Lung (tissue), 16 donors: Measurements from ENCODE around the gene C12orf42. TPM values are rescaled to one million over a fixed set of nuclear protein-coding genes. Genes with fewer than 3 reads are reported as not detected.
A peak's percentile ranks its signal among the peaks of the same experiment; 100 is the strongest.

Experiments used
- ATAC-seq: fragments of 200-7000 bp; cut with Tn5 transposase; one replicate; pipeline ENCODE4 v1.9.1; 2020; ENCODE audit warnings: moderate number of reproducible peaks; ENCODE audit not compliant: insufficient read depth, low FRiP score
- DNase-seq, 3 donors: peaks; one replicate each; pipeline ENCODE4 v3.0.0-alpha.2; 2013 to 2017
- H3K27ac ChIP-seq, 2 donors: one replicate each; pipeline ENCODE4 v1.5.1; 2013; ENCODE audit warnings: mild to moderate bottlenecking in 2 of 2, moderate library complexity in 2 of 2, control low read depth in 1 of 2, inconsistent platforms in 1 of 2, low read depth in 1 of 2, low read length in 1 of 2
- H3K27me3 ChIP-seq, 3 donors: one replicate each; pipeline ENCODE4 v1.5.1; 2013; ENCODE audit warnings: low read length in 2 of 3; ENCODE audit not compliant: control insufficient read depth in 3 of 3, insufficient read depth in 3 of 3
- H3K36me3 ChIP-seq, 4 donors: one replicate each; pipeline ENCODE4 v1.5.1; 2013; ENCODE audit warnings: low read length in 4 of 4, mild to moderate bottlenecking in 1 of 4, moderate library complexity in 1 of 4; ENCODE audit not compliant: control insufficient read depth in 4 of 4, insufficient read depth in 4 of 4
- H3K4me1 ChIP-seq, 5 donors: one replicate each; pipeline ENCODE4 v1.5.1; 2013; ENCODE audit warnings: low read length in 5 of 5, mild to moderate bottlenecking in 2 of 5, moderate library complexity in 1 of 5; ENCODE audit not compliant: control insufficient read depth in 5 of 5, insufficient read depth in 5 of 5
- H3K4me3 ChIP-seq: one replicate; pipeline ENCODE4 v1.5.1; 2013; ENCODE audit warnings: mild to moderate bottlenecking, control low read depth, moderate library complexity
- H3K9ac ChIP-seq, 2 donors: one replicate each; pipeline ENCODE4 v1.5.1; 2013; ENCODE audit warnings: low read length in 2 of 2, control low read depth in 1 of 2; ENCODE audit not compliant: insufficient read depth in 1 of 2
- H3K9me3 ChIP-seq, 4 donors: one replicate each; pipeline ENCODE4 v1.5.1; 2013; ENCODE audit warnings: low read length in 3 of 4, mild to moderate bottlenecking in 1 of 4, moderate library complexity in 1 of 4; ENCODE audit not compliant: control insufficient read depth in 4 of 4, insufficient read depth in 3 of 4
- WGBS, 2 donors: extraction: QIAGEN DNeasy Blood & Tissue Kit; methylation state at CpG; one replicate each; pipeline ENCODE4 v1.1.7; 2013; 5-methylcytosine and 5-hydroxymethylcytosine counted together
- long read RNA-seq, 5 donors: transcript quantifications; one replicate each; lab custom pipeline, GENCODE V29; 2026
- polyA plus RNA-seq, 2 donors: library from polyadenylated mRNA; stranded (reverse); fragments of 200-250 nt; gene quantifications; one replicate each; pipeline ENCODE4 v1.2.1, GENCODE V29; 2013
- total RNA-seq, 2 donors: library from RNA; depleted of rRNA in 1 of 2; stranded (reverse); fragments of >200 nt in 1 of 2; gene quantifications; one replicate each; pipeline ENCODE4 v1.2.1, GENCODE V29; 2014 to 2021
- TF ChIP-seq, protein P1 (sequence below): IDR thresholded peaks from 2 replicates; pipeline ENCODE4 v1.5.1; 2012; ENCODE audit warnings: mild to moderate bottlenecking; ENCODE audit errors: control extremely low read depth, extremely low read depth
- donor health status: control.
- donor health status: control.
- donor health status: Bipolar disorder and iron deficiency.
- donor health status: healthy.
- donor health status: DM: yes; HTN: yes; CAD: no.

C12orf42 gene
- total RNA-seq, result not detected
- under 1 TPM in 1 of 2 donors, not detected in 1; 0.03 TPM for polyA plus RNA-seq
- long read RNA-seq, donor 1, result 0 reads
- long read RNA-seq, donor 2, result 0 reads
- long read RNA-seq, donor 3, result 0 reads
- long read RNA-seq, donor 4, result 0 reads
- long read RNA-seq, donor 5, result 0 reads

DNA sequence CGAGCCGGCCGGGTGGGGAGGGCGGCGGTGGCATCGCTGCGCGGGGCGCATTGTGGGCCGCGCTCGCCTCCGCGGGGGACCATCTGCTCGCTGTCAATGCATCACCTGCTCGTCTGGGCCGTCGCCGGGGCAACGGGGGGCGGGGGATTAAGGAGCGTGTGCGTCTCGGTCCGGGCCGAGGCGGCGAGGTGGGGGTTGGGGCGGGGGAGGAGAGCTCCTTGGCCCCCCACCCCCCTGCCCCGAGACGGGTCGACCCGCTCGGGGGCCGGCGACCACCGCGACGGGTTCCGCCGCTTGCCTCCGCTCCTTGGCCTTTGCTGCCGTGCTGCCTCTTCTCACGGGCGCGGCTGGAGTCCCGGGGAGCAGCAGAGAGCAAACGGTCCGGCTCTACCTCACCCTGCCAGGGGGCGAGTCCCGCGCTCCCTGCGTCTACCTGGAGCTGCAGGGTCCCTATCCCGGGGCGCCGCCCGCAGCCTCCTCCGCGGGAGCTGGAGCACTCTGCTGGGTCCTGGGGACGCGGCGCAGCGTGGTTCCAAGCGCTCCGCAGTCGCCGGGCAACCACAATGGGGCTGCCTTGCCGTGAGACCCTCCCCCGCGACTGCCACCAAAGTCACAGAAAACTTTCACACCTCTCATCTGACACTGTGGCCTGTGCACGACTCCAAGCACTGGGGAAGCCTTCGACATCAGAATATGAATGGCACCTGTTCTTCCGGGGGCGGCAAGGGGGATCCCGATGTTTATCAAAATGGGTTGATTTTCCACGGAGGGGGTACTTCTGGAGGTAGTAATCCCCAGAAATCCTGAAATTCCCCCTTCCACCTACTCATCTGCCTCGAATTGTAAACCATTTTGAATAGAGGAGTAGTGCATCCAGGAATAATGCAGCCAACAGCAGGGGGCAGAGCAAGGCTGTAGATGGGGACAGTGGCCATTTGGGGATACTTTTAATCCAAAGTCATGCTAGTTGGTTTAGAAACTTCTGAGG, at the start of gene C12orf42:
C12orf42 (minus strand) TSS at position 500 of the 988 bp plus-strand sequence. CDS start 17,542 bp downstream, outside the sequence.
- WGBS, 2 donors, result 1 to 2% methylated on average over 51 to 77 of the region's 77 CpGs
- Histone ChIP-seq H3K27ac (no peak within 1 kb of the TSS), H3K36me3 (no peaks in the 10 kb centered on the region), H3K27me3 (peaks cover 0 to 34% (median 24%) of the 10 kb centered on the region in 3 donors), H3K4me1 (peaks cover 0 to 5% (median 1%) of the 10 kb centered on the region in 5 donors), H3K9ac (no peak within 1 kb of the TSS), H3K9me3 (peaks cover 0 to 3% (median 0%) of the 10 kb centered on the region in 4 donors), H3K4me3 (no peak within 1 kb of the TSS)
- DNase-seq (peak; percentile 16 to 27 (median 23)), ATAC-seq (peak; percentile 41)
- TF ChIP-seq, protein P1, sequence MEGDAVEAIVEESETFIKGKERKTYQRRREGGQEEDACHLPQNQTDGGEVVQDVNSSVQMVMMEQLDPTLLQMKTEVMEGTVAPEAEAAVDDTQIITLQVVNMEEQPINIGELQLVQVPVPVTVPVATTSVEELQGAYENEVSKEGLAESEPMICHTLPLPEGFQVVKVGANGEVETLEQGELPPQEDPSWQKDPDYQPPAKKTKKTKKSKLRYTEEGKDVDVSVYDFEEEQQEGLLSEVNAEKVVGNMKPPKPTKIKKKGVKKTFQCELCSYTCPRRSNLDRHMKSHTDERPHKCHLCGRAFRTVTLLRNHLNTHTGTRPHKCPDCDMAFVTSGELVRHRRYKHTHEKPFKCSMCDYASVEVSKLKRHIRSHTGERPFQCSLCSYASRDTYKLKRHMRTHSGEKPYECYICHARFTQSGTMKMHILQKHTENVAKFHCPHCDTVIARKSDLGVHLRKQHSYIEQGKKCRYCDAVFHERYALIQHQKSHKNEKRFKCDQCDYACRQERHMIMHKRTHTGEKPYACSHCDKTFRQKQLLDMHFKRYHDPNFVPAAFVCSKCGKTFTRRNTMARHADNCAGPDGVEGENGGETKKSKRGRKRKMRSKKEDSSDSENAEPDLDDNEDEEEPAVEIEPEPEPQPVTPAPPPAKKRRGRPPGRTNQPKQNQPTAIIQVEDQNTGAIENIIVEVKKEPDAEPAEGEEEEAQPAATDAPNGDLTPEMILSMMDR, result no peak

DNA sequence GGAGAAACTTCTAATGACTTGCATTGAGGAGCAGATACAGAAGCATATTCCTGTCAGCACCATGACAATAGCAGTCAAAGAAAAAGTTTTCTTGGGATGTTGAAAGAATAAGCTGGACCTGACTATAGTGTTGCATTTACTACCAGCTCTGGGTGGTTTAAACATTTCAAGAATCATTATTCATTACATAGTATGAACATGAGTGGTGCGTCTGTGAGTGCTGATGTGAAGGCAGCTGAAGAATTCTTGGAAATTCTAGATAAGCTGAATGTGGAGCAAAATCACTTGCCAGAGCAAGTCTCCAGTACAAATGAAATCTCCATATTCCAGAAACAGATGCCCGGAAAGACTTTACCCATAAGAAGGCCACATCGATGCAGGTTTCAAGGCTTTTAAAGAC, 46.3 kb upstream of the C12orf42 start:
- no peak for ATAC-seq
- no peaks in the 10 kb centered on the region for H3K27me3 ChIP-seq
- no peaks in the 10 kb centered on the region for H3K9me3 ChIP-seq
- TF ChIP-seq, protein P1, result no peak
- no peak overlapping the region for H3K9ac ChIP-seq
- no peaks in the 10 kb centered on the region for H3K4me1 ChIP-seq
- no peak overlapping the region for H3K4me3 ChIP-seq
- WGBS, 2 donors, result 92 to 96% methylated on average over 3 of the region's 3 CpGs
- no peak overlapping the region for H3K27ac ChIP-seq
- H3K36me3 ChIP-seq, result no peaks in the 10 kb centered on the region
- DNase-seq, result no peak

DNA sequence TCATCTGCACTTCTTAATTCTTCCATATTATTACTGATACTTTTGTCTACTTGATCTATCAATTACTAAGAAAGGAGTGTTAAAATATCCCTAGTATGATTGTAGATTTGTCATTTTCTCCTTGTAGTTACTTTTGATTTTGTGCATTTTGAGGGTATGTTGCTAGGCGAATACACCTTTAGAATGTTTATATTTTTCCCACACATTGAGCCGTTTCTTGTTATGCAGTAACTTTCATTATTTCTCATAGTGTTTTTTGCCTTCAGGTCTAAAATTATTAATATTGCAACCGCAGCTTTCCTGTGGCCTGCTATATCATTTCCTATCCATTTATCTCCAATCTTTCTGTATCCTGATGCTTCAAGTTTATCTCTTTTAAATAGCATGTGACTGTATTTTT, 44.6 kb upstream of the C12orf42 start:
- no peak overlapping the region for H3K27ac ChIP-seq
- TF ChIP-seq, protein P1, result no peak
- DNase-seq (no peak), ATAC-seq (no peak)
- no peaks in the 10 kb centered on the region for H3K36me3 ChIP-seq
- H3K9ac ChIP-seq, result no peak overlapping the region
- H3K4me3 ChIP-seq, result no peak overlapping the region
- 21 to 64% methylated on average over 3 of the region's 3 CpGs for WGBS, 2 donors
- no peaks in the 10 kb centered on the region for H3K4me1 ChIP-seq
- no peaks in the 10 kb centered on the region for H3K27me3 ChIP-seq
- H3K9me3 ChIP-seq, result no peaks in the 10 kb centered on the region
